PC-3 (cell line): ENCODE results near the gene P2RX2.

Experiments
- EZH2 ChIP-seq: fragments of 300-600 bp; sonication (generic); IDR thresholded peaks from one replicate; pipeline ENCODE4 v1.6.1; 2017; ENCODE audit warnings: antibody characterized with exemption, mild to moderate bottlenecking, low read length; ENCODE audit not compliant: unreplicated experiment
- EZH2phosphoT487 ChIP-seq: fragments of 300-600 bp; sonication (generic); IDR thresholded peaks from 2 replicates; pipeline ENCODE4 v1.6.1; 2018; ENCODE audit warnings: mild to moderate bottlenecking, antibody characterized with exemption, low read length, borderline replicate concordance
- TF ChIP-seq, protein P1 (sequence below): fragments of 300-600 bp; sonication (generic); conservative IDR thresholded peaks from 2 replicates; pipeline ENCODE4 v1.5.1; 2017; ENCODE audit warnings: antibody characterized with exemption, low read depth, mild to moderate bottlenecking, low read length

DNA sequence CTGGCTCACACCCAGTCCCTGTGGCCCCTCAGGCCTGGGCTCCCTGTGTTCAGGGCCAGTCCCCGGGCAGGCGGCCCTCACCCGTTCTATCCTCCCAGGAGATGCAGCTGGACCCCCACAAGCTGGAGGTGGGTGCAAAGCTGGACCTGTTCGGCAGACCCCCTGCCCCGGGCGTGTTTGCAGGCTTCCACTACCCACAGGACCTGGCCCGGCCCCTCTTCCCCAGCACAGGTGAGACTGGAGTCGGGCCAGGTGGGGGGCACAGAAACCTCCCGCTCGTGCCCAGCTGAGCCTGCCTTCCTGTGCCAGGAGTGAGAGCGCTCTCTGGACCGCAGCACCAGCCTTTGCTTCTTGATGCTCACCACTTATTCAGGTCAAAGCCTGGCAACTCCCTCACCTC, 41.9 kb upstream of the P2RX2 start:
- TF ChIP-seq, protein P1, sequence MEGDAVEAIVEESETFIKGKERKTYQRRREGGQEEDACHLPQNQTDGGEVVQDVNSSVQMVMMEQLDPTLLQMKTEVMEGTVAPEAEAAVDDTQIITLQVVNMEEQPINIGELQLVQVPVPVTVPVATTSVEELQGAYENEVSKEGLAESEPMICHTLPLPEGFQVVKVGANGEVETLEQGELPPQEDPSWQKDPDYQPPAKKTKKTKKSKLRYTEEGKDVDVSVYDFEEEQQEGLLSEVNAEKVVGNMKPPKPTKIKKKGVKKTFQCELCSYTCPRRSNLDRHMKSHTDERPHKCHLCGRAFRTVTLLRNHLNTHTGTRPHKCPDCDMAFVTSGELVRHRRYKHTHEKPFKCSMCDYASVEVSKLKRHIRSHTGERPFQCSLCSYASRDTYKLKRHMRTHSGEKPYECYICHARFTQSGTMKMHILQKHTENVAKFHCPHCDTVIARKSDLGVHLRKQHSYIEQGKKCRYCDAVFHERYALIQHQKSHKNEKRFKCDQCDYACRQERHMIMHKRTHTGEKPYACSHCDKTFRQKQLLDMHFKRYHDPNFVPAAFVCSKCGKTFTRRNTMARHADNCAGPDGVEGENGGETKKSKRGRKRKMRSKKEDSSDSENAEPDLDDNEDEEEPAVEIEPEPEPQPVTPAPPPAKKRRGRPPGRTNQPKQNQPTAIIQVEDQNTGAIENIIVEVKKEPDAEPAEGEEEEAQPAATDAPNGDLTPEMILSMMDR, result no peak
- TF ChIP-seq EZH2, result no peak
- TF ChIP-seq EZH2phosphoT487, result no peak
